ENCODE data around the gene TTC23. TPM values are rescaled to one million over a fixed set of nuclear protein-coding genes. Genes with fewer than 3 reads are reported as not detected.

TTC23 gene
- total and polyA plus RNA-seq, 8 donors = 14.0 to 41.7 (median 36.2) TPM

- H3K4me1 ChIP-seq = no peaks in the 10 kb centered on the region
- no peak overlapping the region for H3K4me3 ChIP-seq
- no peaks in the 10 kb centered on the region for H3K27me3 ChIP-seq
- DNase-seq (no peak), ATAC-seq (no peak)
- H3K27ac ChIP-seq = no peak overlapping the region
- TF ChIP-seq, protein P1, sequence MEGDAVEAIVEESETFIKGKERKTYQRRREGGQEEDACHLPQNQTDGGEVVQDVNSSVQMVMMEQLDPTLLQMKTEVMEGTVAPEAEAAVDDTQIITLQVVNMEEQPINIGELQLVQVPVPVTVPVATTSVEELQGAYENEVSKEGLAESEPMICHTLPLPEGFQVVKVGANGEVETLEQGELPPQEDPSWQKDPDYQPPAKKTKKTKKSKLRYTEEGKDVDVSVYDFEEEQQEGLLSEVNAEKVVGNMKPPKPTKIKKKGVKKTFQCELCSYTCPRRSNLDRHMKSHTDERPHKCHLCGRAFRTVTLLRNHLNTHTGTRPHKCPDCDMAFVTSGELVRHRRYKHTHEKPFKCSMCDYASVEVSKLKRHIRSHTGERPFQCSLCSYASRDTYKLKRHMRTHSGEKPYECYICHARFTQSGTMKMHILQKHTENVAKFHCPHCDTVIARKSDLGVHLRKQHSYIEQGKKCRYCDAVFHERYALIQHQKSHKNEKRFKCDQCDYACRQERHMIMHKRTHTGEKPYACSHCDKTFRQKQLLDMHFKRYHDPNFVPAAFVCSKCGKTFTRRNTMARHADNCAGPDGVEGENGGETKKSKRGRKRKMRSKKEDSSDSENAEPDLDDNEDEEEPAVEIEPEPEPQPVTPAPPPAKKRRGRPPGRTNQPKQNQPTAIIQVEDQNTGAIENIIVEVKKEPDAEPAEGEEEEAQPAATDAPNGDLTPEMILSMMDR (IDR thresholded peaks at IDR 0.05) = no peak
- H3K9me3 ChIP-seq = no peaks in the 10 kb centered on the region
- intact Hi-C loops (cut with DNase I) = no loop called here
- no peaks in the 10 kb centered on the region for H3K36me3 ChIP-seq
These were observed 156.7 kb downstream of the TTC23 start for GRCh38 chr15:99092554-99093172.

GRCh38 chr15:99090938-99091337 is 158.4 kb downstream of the TTC23 start:
- intact Hi-C loops (cut with DNase I) = no loop called here
- Histone ChIP-seq H3K9me3 (no peaks in the 10 kb centered on the region), H3K36me3 (no peaks in the 10 kb centered on the region), H3K4me3 (no peak overlapping the region), H3K27me3 (no peaks in the 10 kb centered on the region), H3K27ac (no peak overlapping the region), H3K4me1 (no peaks in the 10 kb centered on the region)
- TF ChIP-seq, protein P1 (IDR thresholded peaks at IDR 0.05) = no peak
- DNase-seq (no peak), ATAC-seq (no peak)

- Histone ChIP-seq H3K27ac (no peak overlapping the region), H3K36me3 (no peaks in the 10 kb centered on the region), H3K4me3 (no peak overlapping the region), H3K9me3 (no peaks in the 10 kb centered on the region), H3K4me1 (no peaks in the 10 kb centered on the region), H3K27me3 (no peaks in the 10 kb centered on the region)
- intact Hi-C loops (cut with DNase I) = no loop called here
- ATAC-seq (no peak), DNase-seq (no peak)
- TF ChIP-seq, protein P1 (IDR thresholded peaks at IDR 0.05) = no peak
These were observed 159.2 kb downstream of the TTC23 start for GRCh38 chr15:99090011-99090699.

GRCh38 chr15:99087405-99087943 is 161.9 kb downstream of the TTC23 start:
- ATAC-seq (no peak), DNase-seq (no peak)
- Histone ChIP-seq H3K9me3 (no peaks in the 10 kb centered on the region), H3K36me3 (no peaks in the 10 kb centered on the region), H3K27me3 (no peaks in the 10 kb centered on the region), H3K4me1 (no peaks in the 10 kb centered on the region), H3K4me3 (no peak overlapping the region), H3K27ac (no peak overlapping the region)
- TF ChIP-seq, protein P1 (IDR thresholded peaks at IDR 0.05) = no peak
- intact Hi-C loops (cut with DNase I) = no loop called here

GRCh38 chr15:99086327-99086667 is 163.1 kb downstream of the TTC23 start:
- no peak for DNase-seq
- Histone ChIP-seq H3K4me3 (no peak overlapping the region), H3K4me1 (no peaks in the 10 kb centered on the region), H3K36me3 (no peaks in the 10 kb centered on the region), H3K27ac (no peak overlapping the region), H3K27me3 (no peaks in the 10 kb centered on the region), H3K9me3 (no peaks in the 10 kb centered on the region)
- intact Hi-C loops (cut with DNase I) = no loop called here
- TF ChIP-seq, protein P1 (IDR thresholded peaks at IDR 0.05) = no peak
- no peak for ATAC-seq

Other genes with a start within 250 kb of the TTC23 start
- gene PGPEP1L, start 241.8 kb downstream of the TTC23 start, total RNA-seq = not detected
- gene PGPEP1L, start 241.8 kb downstream of the TTC23 start, polyA plus RNA-seq (ENCODE audit: insufficient read length in 6 of 6) = under 1 TPM in 1 of 6 donors, not detected in 5; 0.21 TPM
- gene SYNM, start 144.5 kb downstream of the TTC23 start, total RNA-seq = 10 to 100 TPM; 15.3 to 17.6 TPM
- 1 to 10 TPM; 5.6 to 7.2 (median 6.8) TPM for gene SYNM, start 144.5 kb downstream of the TTC23 start, polyA plus RNA-seq (ENCODE audit: insufficient read length in 6 of 6)
- 10 to 100 TPM; 14.9 to 18.4 TPM for gene LRRC28, start 1.9 kb upstream of the TTC23 start, total RNA-seq
- 10 to 100 TPM; 21.7 to 29.7 (median 26.9) TPM for gene LRRC28, start 1.9 kb upstream of the TTC23 start, polyA plus RNA-seq (ENCODE audit: insufficient read length in 6 of 6)